GM19238 (cell line): ENCODE measurements around the gene SMIM41.

Source experiments
- DNase-seq: peaks from one replicate; pipeline ENCODE4 v3.0.0; 2011; ENCODE audit warnings: low spot score; ENCODE audit not compliant: insufficient read length

SMIM41 gene

GRCh38 chr12:52146089-52146821 lies 66.8 kb downstream of the SMIM41 start:
- no peak for DNase-seq

DNA sequence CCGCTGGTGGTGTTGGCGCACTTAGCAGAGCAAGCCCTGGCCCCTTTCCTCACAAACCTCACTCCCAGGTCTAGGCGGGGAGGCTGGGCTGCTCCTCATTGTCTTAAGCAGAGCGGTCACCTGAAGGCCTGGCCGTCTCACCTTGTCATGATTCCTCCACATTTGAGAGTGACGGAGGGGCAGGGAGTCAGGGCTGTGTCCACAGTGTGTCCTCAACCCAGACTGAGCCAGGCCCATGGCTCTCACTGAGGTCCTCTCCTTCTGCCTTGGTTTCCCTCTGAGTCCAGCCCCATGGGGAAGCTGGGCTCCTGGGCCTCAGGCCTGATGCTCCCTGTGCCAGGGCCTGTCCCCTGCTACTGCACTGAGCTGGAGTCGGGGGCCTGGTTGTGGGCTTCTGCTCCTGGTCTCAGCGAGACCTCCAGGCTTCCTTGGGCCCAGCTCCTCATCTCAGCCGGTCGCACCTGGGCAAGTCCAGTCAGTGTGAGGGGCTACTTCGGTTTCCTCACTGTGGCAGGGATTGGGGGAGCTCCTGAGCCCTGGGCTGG lies 67.4 kb downstream of the SMIM41 start:
- no peak for DNase-seq

GRCh38 chr12:52147367-52147963 lies 68.0 kb downstream of the SMIM41 start:
- DNase-seq, result no peak

DNA sequence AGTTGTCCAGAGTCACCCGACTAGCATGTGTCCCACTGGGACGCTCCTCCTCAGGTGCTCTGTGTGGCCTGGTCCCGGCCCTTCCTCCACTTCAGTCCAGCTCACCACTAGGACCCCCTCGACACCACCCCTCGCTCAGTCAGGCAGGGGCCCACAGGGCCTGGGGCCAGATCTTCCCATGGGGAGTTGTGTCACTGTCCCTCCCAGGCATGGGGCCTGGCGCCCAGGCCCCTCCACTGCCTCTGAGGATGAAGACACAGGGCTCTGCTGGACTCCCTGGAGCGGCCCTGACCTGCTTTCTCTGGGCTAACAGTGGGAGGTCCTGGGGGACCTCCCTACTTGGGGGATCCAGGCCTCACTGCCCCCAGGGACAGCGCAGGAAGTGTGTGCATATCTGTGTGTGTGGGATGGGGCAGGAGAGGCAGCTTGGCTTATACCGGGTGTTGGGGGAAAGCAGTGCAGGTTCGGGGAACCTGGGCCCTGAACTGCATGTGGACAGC lies 68.5 kb downstream of the SMIM41 start:
- no peak for DNase-seq

GRCh38 chr12:52148464-52149181 lies 69.1 kb downstream of the SMIM41 start:
- no peak for DNase-seq

GRCh38 chr12:52149182-52149641 lies 69.7 kb downstream of the SMIM41 start:
- DNase-seq, result no peak

DNA sequence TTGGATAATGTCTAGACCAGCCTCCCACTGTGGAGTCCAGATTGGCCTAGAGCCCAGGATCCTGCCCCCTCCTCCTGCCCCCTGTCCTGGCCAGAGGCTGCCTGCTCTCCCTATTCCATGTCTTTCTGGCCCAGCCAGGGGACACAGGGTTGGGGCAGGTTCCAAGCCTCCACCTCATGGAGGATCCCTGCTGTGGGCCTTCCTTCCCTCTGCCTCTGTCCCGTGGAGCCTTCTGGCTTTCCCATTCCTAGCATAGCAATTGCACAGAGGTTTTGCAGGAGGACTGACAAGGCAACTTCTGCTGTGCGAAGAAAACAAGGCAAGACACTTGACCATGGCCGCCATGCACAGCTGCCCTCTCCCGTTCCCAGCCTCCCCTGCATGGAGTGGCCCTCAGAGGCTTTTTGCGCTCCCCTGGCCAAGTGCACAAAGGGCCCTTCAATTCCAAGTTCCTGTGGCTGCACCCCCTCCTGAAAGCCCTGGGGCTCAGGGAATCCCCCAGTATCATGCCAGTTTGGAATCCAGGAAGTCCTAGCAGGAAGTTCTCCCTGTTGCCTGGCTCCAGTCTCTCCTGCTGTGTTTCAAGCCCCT lies 70.2 kb downstream of the SMIM41 start:
- no peak for DNase-seq

GRCh38 chr12:52151153-52151836 lies 71.8 kb downstream of the SMIM41 start:
- no peak for DNase-seq

GRCh38 chr12:52151837-52152783 lies 72.6 kb downstream of the SMIM41 start:
- DNase-seq, result peak; percentile 62

DNA sequence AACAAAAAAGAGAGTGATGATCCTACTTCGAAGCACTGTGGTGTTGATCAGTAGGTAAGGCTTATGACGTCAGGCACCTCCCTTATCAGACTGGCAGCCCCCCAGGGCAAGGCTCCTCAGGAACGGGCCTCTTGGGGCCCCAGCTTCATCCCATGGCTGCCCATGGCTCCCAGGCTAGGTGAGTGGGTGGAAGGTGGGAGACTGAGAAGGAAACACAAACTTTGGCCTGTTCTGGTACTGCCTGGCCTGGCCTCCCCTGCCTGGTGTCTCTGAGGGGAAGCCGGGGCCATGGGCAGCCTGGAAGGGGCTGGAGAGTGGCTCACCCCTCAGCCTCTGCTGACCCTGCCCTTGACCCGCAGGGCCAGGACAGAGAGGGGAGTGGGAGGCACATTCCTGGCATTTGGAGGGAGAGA lies 73.4 kb downstream of the SMIM41 start:
- no peak for DNase-seq

DNA sequence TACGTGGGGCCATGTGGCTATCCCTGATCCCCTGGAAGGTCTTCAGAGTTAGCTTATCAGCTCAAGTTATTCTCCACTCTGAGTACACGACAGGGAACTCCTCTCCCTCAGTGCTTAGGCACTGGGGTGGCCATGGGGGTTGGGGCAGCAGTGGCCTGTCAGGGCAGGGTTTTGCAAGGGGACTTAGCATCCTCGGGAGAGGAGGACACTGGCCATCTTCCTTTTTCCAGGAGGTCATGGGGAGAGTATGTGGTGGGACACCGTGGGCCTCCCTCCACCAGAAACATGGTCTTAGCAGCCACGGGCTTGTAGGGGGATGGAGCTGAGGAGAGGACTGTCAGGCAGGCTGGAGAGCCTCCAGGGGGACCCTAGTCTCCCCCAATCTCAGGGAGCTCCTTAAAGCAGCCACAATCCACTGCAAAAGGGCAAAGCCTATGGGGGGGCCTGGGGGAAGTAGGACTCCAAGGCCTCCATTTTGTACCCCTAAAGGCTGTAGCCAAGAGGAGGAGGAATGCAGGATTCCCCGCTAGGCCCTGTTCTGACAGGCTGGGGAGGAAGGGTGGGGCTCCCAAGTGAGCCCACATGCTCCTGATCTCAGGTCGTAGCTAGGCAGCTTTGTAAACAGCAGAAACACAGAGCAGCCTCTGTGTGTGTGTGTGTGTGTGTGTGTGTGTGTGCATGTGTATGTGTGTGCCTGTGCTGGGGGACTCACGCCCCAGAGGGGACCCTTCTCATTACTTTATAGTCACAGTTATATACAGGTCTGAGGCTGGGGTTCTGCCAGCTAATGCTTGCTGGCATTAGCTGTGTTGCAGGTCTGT lies 75.8 kb downstream of the SMIM41 start:
- no peak for DNase-seq

GRCh38 chr12:52156311-52156710 lies 76.8 kb downstream of the SMIM41 start:
- no peak for DNase-seq

DNA sequence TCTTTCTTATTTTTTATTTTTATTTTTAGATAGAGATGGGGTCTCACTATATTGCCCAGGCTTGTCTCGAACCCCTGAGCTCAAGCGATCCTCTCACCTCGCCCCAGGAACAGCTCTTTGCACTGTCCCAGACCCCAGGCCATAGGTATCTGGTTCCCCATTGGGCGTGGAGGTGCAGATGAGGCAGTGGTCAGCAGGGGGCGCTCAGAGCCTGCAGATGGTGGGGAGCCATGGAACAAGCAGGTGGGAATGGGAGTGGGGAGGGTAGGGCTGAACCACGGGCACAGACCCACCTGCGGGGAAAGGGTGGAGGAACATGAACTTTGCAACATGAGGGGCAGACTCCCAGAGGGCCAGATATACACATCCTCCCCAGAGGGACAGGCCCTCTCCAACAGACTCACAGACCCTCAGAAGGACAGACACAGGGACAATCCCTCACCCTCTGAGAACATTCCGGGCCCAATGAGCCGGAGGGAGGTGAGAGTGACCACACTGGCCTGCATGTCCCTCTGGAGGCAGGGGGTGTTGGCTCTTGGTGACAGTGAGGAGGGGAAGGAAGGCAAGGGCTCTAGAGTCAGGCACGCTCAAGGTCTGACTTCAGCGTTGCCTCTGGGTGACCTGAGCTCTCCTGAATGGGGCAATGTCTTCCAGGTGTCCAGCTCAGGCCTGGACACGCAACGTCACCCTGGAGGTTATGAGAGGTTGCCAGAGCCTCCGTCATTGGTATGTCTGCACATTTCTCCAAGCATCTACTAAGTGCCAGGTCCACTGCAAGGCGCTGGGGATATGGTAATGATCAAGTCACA lies 77.5 kb downstream of the SMIM41 start:
- DNase-seq, result peak; percentile 74

- no peak for DNase-seq
Measured at GRCh38 chr12:52157566-52158150, 78.2 kb downstream of the SMIM41 start.
